Stimulated activated CD4-positive, alpha-beta T cell treated with anti-CD3 and anti-CD28 coated beads, Interleukin-12 subunit alpha, Interleukin-12 subunit beta, amount 100 ng/mL, for 4 hours (primary cell): ENCODE results near the gene PDLIM3.
"Not testable (repeated sequence)": the region's sequence is repeated elsewhere in the genome, so short reads cannot be mapped to it uniquely, and the experiment has no call there.

Source experiments
- DNase-seq: peaks from one replicate; pipeline ENCODE4 v3.0.0-alpha.2; 2020

The PDLIM3 gene

DNA sequence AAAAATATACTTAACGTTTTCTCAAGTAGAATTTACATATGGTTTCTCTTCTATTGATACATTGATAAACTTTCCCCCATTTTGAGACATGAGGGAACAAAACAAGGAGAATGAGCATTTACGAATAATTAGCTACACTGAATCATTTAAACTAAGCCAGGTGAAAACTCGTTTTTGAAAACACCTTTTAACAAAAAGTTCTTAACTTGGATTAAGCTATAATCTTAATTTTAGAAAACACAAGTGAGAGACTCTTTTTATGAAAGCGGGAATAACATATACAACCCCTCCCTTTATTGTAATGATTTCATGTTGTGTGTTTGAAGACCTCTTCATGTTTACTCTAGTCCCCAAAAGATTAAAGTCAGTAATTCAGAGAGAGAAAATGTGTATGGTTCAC, 20.1 kb downstream of the PDLIM3 start:
- no peak for DNase-seq

DNA sequence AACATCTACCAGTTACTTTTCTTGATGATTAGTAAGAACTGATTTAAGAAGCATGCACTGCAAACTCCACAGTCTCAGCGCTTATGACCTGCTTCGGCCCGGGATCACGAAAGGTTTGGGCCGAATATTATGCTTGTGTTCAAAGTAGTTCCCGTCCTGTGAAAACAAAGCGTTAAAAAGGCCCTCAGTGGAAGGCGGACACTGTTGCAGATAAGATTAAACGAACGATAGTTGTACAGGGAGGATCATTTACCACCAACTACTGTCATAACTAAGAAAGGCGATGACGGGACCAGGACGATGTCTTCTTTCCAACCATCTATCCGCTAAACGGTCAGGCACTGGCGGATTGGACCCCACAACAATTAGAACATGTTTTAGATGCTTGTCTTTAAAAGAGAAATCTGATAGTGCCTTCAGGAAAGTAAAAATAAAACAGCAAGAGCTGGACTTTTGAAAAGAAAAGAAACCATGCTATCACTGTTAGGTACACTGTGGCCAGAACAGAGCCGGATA, 21.1 kb downstream of the PDLIM3 start:
- no peak for DNase-seq

DNA sequence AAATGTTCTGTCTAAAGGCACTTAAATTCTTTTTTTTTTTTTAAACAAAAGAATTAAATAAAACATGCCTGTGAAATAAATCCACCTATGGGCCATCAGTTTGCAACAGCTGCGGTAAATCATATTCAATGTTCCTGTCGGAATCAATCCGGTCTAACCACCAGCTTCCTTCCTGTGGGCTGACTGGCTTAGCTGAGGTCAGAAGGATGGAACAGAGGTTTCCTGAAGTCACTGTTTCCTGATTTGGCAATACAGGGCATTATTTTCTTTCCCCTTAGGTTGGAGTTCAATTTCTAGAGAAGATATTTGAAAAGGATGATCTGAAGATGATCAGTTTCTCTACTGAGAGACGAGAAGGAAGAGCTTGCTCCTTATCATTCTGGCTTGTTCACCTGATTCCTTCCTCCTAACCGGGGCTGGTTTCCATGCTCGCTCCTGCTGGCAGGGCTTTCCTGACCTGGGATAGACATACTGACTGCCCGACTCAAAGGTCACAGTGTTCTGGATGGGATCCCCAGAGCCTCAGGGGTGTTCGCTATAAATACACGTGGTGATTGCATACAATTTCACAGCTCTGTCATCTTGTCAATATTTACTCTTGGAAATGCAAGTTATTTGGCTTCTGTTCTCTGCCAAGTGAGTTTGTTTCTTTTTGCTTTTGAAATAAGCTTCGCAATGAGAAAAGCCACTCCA, 21.7 kb downstream of the PDLIM3 start:
- no peak for DNase-seq

DNA sequence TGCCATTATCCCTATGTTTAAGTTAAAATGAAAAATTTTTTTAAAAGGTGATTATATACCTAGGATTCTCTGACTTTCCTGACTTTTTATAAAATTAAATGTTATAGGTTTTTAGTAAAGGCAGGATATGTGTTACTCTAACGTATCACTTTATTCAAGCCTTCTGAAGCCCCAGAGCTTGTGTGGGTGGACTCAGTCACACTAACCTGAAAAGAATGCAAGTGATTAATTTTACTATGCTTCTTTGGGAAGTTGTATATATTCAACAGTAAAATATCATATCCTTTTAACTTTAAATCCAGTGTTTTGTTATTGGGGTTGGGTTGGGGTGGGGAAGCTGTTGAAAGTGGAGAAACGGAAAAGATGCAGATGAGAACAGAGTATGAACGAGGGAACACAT, 22.8 kb downstream of the PDLIM3 start:
- no peak for DNase-seq

DNA sequence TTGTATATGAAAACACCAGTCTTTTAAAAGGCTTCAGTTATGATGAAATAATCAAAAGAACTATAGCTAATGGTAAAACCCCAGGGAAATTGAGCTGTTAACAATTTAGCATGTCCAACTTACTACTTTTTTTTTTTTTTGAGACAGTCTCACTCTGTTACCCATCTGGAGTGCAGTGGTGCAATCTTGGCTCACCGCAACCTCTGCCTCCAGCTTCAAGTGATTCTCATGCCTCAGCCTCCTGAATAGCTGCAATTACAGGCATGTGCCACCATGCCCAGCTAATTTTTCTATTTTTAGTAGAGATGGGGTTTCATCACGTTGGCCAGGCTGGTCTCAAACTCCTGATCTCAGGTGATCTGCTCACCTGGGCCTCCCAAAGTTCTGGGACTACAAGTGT, 24.1 kb downstream of the PDLIM3 start:
- not testable (repeated sequence) for DNase-seq

DNA sequence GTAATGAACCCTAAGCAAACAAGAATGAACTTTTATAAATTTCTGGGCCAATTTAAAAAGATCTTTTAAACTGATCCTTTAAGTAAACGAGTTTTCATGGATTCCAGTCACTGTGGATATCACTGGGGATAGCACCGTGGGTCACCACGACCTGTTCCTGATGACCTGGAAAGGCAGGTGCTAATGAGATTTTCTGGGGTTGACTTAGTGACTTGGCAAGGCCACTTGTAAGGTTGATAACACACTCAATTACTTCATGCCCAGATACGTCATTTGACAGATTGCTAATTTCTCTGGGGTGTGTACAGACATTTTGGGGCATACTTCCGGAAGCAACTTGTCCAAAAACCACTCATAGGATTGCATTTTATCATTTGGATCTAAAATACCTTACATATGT, 24.5 kb downstream of the PDLIM3 start:
- no peak for DNase-seq

DNA sequence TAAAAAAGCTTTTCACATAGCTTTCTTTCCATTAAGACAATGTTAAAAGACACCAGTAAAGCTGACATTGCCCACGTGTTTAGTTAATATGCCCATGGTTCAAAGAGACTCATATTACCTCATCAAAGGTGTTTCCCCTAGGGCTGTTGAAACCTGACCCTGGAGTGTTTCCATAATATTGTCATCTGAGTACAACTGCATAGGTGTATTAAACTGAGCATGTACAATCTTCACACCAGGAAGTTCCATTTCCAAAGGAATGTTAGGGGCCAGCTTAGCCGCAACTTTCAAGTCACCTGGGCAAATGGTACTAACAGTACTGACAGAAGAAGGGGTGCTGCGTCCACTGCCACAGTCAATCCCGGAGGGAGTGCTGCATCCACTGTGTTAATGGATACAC, 27.1 kb downstream of the PDLIM3 start:
- no peak for DNase-seq

DNA sequence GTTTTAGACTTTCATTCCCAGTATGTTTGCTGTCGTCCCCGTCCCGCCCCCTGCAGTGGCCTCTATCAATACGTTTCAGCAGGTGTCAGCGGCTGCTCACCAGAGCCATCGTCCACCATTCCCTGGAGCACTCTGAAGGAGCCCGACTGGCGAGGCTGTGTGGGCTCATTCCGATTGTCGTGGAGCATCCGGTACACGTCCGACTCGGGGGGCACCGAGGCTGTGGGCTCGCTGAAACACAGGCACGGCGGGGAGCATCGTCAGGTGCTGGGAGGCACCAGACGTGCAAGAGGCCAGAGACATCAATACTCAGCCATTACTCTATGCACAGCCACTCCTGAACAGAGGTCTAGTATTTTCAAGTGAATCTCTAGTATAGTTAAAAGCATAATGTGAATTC, 28.9 kb downstream of the PDLIM3 start:
- no peak for DNase-seq

DNA sequence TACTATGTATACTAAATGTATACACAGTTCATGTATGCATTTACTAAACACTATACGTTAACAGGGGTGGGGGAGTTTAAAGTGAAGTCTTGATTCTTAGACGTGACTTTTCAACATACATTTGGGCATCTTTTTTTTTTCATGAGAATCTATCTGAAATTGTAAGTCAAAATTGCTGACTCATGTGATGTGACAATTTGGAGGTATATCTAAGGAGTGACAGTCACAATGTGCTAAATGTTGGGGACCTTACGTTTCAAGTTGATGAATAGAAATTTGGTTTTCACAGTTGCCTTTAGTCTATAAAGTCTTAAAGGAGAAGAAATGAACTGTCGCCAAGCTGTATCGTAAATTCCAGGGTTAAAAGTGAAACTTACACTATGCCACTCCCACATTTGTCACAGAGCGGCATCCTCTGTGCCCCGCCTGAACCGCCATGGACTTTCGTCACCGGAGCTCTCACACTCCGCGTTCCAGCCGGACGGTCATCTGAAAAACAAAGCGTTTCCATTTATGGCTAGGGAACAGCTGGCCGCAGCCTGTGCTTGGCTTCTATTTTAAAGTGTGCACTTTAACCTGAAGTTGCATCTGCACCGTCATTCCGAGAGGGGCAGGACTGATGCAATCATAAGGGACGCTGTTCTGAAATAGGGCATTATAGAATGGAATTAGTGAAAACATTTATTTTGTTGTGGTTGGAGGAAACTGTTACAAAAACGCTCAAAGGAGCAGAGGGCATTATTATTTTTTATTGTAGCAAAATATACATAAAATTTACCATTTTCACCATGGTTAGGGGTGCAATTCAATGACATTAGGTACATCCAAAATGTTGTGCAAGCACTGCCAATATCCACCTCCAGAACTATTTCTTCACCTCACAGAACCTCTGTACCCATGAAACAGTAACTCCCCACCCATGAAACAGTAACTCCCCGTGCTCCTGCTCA, 30.9 kb downstream of the PDLIM3 start:
- DNase-seq: no peak

DNA sequence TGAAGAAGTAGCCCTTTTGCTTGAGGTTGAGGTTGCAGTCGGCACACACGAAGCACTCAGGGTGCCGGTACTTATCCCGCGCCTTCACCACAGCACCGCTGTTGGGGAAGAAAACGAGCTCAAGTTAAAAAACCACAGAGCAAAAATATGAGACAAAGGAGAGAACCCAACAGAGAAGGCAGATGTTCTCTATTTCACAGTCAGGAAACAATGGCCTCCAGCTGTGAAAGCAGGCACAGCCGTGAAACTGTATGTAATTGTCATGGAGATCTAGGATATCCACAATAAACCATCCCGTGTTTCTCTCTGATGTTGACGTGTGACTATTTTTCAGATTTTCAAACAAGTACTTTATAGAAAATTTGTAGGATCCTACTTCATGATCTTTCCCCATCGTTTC, 32.9 kb downstream of the PDLIM3 start:
- no peak for DNase-seq

DNA sequence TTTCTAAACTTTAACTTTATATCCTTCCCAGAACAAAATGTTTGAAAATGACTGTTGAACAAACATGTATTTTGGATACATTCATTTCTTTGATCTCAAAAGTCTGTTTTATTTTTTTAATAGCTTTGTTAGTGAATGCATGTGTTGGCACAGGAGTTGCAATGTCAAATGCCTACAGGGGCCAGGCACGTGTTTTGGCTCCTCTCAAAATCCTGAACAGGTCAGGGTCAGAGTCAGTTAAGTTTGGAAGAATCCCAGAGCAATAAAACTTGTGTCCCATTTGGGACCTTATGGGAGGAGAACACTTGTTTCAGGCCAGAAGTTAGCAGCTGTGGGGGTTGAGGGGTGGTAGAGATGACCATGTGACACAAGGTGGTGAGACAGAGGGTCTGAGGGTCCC, 34.7 kb downstream of the PDLIM3 start:
- no peak for DNase-seq

DNA sequence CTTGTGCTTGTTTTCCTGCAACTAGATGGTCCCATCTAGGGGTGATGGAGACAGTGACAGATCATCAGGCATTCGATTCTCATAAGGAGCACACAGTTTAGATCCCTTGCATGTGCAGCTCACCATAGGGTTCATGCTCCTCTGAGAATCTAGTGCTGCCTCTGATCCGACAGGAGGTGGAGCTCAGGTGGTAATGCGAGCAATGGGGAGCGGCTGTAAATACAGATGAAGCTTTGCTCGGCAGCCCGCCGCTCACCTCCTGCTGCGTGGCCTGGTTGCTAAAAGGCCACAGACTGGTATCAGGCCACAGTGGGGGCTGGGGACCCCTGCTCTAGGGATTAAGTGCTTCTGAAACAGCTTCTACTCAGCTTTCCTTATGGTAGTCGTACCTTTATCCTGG, 35.3 kb downstream of the PDLIM3 start:
- no peak for DNase-seq

DNA sequence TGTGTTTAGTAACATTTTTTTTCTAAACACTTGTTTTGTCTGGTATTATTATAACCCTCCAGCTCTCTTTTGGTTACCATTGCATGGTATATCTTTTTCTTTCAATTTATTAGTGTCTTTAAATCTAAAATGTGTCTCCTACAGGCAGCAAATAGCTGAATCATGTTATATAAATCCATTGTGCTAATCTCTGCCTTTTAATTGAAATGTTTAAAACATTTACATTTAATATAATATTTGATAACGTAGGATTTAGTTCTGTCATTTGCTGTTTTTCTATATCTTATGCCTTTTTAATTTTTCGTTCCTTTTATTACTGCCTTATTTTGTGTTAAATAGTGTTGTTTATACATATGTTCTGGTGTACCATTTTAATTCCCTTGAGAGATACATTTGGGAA, 46.7 kb downstream of the PDLIM3 start:
- no peak for DNase-seq

DNA sequence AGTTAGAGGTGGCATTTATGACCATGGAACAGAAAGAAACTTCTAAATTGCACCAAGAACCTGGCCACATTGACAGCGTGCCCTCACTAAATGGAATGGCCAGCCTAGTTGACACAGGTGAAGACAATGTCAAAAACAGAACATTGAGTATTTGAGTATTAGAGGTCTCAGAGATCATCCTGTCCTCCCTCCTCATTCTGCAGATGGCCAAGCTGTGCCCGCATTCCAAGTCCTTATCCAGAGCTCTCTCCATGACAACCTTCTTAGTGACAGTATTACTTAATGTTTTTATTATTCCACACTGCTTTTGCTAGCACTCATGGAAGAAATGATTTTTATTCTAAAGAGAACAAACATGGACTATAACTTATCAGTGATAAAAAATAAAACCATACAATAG, 53.9 kb downstream of the PDLIM3 start:
- DNase-seq: no peak

DNA sequence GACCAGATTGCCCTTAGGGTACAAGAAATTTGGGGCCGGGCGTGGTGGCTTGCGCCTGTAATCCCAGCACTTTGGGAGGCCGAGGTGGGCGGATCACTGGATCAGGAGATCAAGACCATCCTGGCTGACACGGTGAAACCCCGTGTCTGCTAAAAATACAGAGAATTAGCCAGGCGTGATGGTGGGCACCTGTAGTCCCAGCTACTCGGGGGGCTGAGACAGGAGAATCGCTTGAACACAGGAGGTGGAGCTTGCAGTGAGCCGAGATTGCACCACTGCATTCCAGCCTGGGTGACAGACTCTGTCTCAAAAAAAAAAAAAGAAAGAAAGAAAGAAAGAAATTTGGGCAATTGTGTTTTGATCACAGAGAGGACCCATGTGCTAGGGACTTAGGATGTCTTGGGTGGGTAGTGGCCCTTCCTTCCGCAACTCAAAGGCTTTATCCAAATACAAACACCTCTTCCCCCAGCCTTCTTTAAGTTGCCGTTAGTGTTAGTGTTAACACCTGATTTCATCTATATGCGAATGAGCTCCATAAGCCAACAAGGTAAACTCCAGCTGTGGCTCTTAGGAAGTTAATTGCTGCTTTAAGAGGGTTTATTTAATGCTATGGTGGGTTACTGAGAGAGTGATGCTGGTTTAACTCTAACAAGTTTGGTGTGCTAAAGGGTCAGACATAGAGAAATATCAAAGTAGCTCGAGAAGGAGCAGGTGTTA, 55.1 kb downstream of the PDLIM3 start:
- DNase-seq: no peak

DNA sequence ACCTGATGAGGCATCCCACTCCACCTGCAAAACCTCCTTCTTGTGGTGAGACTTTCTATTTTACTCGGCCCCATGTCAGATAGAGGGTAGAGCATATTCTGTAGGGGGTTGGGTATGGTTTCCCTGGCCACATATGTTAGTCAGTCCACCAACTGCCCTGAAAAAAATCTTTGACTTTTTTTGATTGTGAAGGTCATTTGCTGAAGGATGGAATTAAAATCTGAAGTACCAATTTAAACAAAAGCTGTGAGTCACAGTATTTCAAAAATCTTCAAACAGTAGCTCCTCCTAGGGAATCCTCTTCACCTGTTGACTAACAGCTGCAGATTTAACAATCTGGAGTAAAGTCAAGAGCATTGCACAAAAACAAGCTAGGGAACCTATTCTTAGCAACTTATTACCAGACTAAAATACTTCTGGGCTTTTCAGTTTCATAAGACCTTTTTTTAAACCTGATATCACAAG, 55.8 kb downstream of the PDLIM3 start:
- no peak for DNase-seq

DNA sequence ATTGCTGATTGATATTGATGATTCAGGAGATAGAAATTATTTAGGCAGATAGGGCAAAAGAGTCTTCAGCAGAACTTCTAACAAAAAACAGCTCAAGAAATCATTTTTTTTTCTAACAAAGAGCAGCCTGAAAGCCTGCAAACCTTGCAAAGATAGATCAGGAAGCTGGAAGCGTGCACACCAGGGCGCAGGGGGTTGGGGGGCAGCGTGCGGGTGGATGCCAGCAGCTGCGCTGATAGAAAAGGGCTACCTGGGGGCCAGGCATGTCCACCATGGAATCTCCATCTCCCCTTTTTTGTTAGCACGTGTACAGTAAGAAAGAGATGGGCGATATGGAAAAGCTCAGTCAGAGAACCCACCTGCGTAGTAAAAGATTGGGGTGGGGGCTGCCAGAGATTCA, 62.1 kb downstream of the PDLIM3 start:
- no peak for DNase-seq

DNA sequence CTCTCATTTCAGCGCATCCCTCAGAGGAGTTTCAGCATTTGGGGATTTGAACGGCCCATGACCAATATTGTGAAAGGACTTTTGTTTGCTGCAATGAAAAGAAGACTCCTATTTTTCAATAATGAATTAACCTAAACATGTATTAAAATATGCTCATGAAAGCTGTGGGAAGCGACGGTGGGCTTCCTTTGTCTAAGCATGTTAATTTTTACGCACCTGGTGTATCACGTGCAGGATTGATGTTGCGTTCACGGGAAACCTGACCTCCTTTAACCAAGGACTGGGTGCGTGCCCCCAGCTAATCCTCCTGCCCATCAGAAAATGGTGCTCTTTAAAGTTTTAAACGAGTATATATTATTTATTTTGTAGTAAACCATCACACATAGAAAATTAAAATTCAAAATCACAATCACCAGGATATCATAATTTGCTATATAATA, 63.2 kb downstream of the PDLIM3 start:
- DNase-seq: no peak

DNA sequence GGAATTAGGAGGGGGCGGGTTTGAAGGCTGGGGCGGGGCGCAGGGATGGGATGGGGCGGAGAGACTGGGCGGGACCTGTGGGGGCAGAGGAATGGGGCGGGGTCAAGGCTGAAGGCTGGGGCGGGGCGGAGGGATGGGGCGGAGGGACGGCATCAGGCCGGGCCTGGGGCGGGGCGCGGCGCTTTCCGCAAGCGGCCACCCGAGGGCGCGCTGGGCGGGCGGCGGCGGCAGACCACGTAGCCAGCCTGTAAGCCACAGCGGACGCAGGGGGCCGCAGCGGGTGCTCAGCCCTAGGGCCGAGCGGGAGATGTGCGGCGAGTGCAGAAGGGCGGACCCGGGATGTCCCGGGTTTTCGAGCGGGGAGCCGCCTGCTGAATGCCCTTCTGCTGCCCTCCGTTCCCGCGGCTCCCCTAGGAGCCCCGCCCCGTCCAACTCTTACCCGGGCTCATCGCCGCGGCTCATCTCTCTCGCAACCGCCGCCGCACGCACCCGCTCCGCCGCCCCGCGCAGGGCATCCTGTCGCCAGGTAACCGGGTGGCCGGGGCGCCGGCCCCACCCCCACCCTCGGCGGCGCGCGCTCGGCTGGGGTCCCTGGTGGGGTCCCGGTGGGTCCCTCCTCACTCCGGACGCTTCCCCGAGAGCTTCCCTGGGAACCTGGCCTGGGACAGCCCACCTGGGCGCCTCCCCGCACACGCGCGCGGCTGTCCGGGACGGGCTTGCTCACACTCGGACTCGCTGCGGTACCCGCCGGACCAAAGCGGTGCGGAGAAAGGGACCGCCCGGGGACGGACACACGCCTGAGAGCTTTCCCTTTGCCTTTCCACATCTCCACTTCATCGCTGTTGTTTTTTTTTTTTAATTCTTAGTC, 63.8 kb downstream of the PDLIM3 start, which contains the start of gene CCDC110:
TSS of gene CCDC110 (minus strand) at position 499 of the 868 bp plus-strand sequence. CDS start at position 449, 50 bp downstream.
- DNase-seq: peak; percentile 94

DNA sequence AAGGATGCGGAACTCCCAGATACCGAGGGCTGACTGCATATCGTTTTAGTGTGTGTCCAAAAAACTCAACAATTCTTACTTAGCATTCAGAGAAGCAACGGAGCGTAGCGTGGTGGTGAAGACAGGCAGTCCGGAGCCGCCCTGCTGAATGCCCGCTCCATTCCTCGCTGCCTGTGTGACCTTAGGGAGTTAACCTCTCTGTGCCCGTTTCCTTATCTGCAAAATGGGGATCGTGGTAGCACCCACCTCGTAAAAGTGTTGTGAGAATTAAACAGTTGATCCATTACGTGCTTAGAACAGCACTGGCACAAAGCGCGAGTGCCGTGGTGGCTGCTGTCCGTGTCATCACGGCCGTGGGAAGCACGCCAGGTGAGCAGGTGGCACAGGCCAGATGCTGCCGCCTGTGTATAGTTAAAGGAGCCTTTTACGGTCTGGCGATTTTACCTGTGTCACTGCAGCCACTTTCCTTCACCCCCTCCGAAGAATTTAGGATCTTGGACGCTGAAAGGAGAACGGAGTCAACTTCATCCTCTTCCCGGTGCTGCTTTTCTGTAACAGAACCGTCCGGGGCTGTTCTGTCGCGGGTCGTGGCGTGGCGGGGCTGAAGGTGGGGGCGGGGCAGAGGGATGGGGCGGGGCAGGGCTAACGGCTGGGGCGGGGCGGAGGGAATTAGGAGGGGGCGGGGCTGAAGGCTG, 64.7 kb downstream of the PDLIM3 start:
- no peak for DNase-seq

DNA sequence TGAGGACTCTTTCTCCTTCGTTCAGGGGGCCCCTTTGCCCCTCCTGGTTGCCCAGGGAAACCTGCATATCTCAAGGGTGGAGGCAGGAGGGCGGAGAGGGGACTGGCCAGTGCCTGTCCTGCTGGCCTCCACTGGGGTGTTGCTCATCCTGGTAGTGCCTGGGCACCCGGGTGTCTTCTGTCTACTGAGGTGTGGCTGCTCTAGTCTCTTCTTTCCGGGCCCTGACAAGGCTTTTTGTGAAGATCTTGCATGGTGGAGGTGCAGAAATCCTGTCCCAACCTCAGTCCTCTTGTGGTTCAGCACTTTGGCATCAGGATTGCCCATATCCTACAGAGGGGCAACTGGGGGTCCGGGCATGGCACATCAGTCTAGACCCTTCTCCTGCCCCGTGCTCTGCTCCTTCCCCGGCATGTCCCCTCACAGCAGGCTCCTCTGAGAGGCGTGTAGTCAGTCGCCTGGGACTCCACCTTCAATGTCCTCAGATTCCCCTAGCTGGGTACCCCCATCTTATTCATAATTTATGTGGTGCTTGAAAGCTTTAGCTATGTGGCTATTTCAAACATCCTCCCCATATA, 65.6 kb downstream of the PDLIM3 start:
- DNase-seq: no peak
